H1 (cell line): Measurements from ENCODE around the gene CTSS. TPM values are rescaled to one million over a fixed set of nuclear protein-coding genes. Genes with fewer than 3 reads are reported as not detected.

ENCODE experiments used
- CTCF ChIA-PET: fragments of 300-600 bp; sonication (Branson Sonifier 250); formaldehyde crosslinking; loops from one replicate; lab custom pipeline; 2021; ENCODE audit not compliant: partially characterized antibody; lab: Charles Lee
- POLR2A ChIA-PET: fragments of 300-600 bp; sonication (Branson Sonifier 250); formaldehyde crosslinking; loops from one replicate; lab custom pipeline; 2021; ENCODE audit warnings: inconsistent platforms; ENCODE audit not compliant: partially characterized antibody; lab: Charles Lee
- DNase-seq, 2 experiments: peaks; one replicate each; pipeline versions ENCODE4 v3.0.0 to v3.0.0-alpha.2; 2010 to 2022; ENCODE audit warnings: low spot score in 2 of 2, low read depth in 1 of 2, mixed read lengths in 1 of 2
- FAIRE-seq: peaks from 2 replicates; lab custom pipeline; 2011; peaks lifted over from hg19 to GRCh38; lab: Jason Lieb, UNC
- H2AFZ ChIP-seq: 2 replicates; pipeline ENCODE4 v1.8.1; 2012; ENCODE audit warnings: low read length, inconsistent platforms
- H2AK5ac ChIP-seq: 2 replicates; pipeline ENCODE4 v1.6.1; 2013; ENCODE audit warnings: low read depth, low read length
- H2BK120ac ChIP-seq: replicated peaks from 2 replicates; pipeline ENCODE3; 2013; ENCODE audit warnings: low read depth, low read length, inconsistent platforms
- H2BK12ac ChIP-seq: 2 replicates; pipeline ENCODE4 v1.6.1; 2013; ENCODE audit warnings: low read depth, low read length
- H2BK15ac ChIP-seq: 2 replicates; pipeline ENCODE4 v1.6.1; 2013; ENCODE audit warnings: low read length
- H2BK20ac ChIP-seq: 2 replicates; pipeline ENCODE4 v1.6.1; 2013; ENCODE audit warnings: low read length
- H2BK5ac ChIP-seq: 2 replicates; pipeline ENCODE4 v1.6.1; 2013; ENCODE audit warnings: low read depth, low read length
- H3K14ac ChIP-seq: 2 replicates; pipeline ENCODE4 v1.6.1; 2013; ENCODE audit warnings: inconsistent platforms; ENCODE audit not compliant: insufficient read length
- H3K18ac ChIP-seq: 2 replicates; pipeline ENCODE4 v1.6.1; 2013; ENCODE audit warnings: low read length; ENCODE audit errors: extremely low read depth
- H3K23ac ChIP-seq: 2 replicates; pipeline ENCODE4 v1.6.1; 2013; ENCODE audit warnings: inconsistent platforms; ENCODE audit not compliant: insufficient read length
- H3K23me2 ChIP-seq: 2 replicates; pipeline ENCODE4 v1.6.1; 2013; ENCODE audit warnings: low read depth, low read length
- H3K27ac ChIP-seq: 2 replicates; pipeline ENCODE4 v1.6.1; 2011; ENCODE audit warnings: low read depth, low read length, inconsistent platforms
- H3K27me3 ChIP-seq, 4 experiments: replicated peaks in 1 of 4; 1 replicate in 1 of 4; 2 replicates in 3 of 4; pipeline versions ENCODE4 v1.6.1 to v1.8.1; 2011 to 2013; ENCODE audit warnings: low read length in 3 of 4, mild to moderate bottlenecking in 3 of 4, inconsistent platforms in 2 of 4, mixed read lengths in 2 of 4, moderate library complexity in 1 of 4; ENCODE audit not compliant: control insufficient read depth in 3 of 4, insufficient read depth in 3 of 4; ENCODE audit errors: extremely low read depth in 1 of 4
- H3K36me3 ChIP-seq, 4 experiments: 2 replicates each; pipeline versions ENCODE4 v1.6.1 to v1.8.1; 2011 to 2013; ENCODE audit warnings: mild to moderate bottlenecking in 4 of 4, low read length in 3 of 4, moderate library complexity in 2 of 4, control low read depth in 1 of 4, inconsistent platforms in 1 of 4; ENCODE audit not compliant: insufficient read depth in 4 of 4, control insufficient read depth in 2 of 4
- H3K4ac ChIP-seq: replicated peaks from 2 replicates; pipeline ENCODE3; 2013; ENCODE audit warnings: low read length, low read depth, mixed read lengths, inconsistent platforms; ENCODE audit not compliant: insufficient read length
- H3K4me1 ChIP-seq, 4 experiments: replicated peaks in 1 of 4; 1 replicate in 1 of 4; 2 replicates in 3 of 4; pipeline versions ENCODE4 v1.6.1 to v1.8.1; 2011 to 2013; ENCODE audit warnings: low read length in 3 of 4, inconsistent platforms in 2 of 4, mixed read lengths in 1 of 4; ENCODE audit not compliant: insufficient read depth in 4 of 4, control insufficient read depth in 3 of 4
- H3K4me2 ChIP-seq, 2 experiments: 2 replicates each; pipeline versions ENCODE4 v1.6.1 to v1.8.1; 2011 to 2013; ENCODE audit warnings: low read depth in 2 of 2, low read length in 2 of 2, control low read depth in 1 of 2, inconsistent platforms in 1 of 2, mild to moderate bottlenecking in 1 of 2; ENCODE audit not compliant: insufficient read depth in 1 of 2
- H3K4me3 ChIP-seq, 4 experiments: fragments of 200-600, 300-600 bp in 1 of 4; sonication (generic), shearing (Covaris generic), sonication (Bioruptor Twin) in 1 of 4; 2 replicates each; pipeline versions ENCODE4 v1.5.1 to v1.8.1; 2011 to 2016; ENCODE audit warnings: low read length in 4 of 4, low read depth in 3 of 4, control low read depth in 2 of 4, inconsistent platforms in 2 of 4, mild to moderate bottlenecking in 2 of 4, mixed read lengths in 1 of 4, moderate library complexity in 1 of 4; ENCODE audit not compliant: insufficient read depth in 2 of 4; ENCODE audit errors: extremely low read depth in 1 of 4
- H3K56ac ChIP-seq: replicated peaks from 2 replicates; pipeline ENCODE3; 2013; ENCODE audit warnings: low read depth, mild to moderate bottlenecking, mixed read lengths, low read length, inconsistent platforms; ENCODE audit not compliant: insufficient read length
- H3K79me1 ChIP-seq: 2 replicates; pipeline ENCODE4 v1.6.1; 2013; ENCODE audit warnings: low read depth, low read length, control low read depth
- H3K79me2 ChIP-seq, 2 experiments: 2 replicates each; pipeline versions ENCODE4 v1.6.1 to v1.8.1; 2012 to 2013; ENCODE audit warnings: low read length in 2 of 2, mild to moderate bottlenecking in 2 of 2, inconsistent platforms in 1 of 2; ENCODE audit not compliant: insufficient read depth in 2 of 2, control insufficient read depth in 1 of 2
- H3K9ac ChIP-seq, 4 experiments: replicated peaks in 1 of 4; 1 replicate in 1 of 4; 2 replicates in 3 of 4; pipeline versions ENCODE4 v1.6.1 to v1.8.1; 2011 to 2013; ENCODE audit warnings: low read depth in 3 of 4, low read length in 3 of 4, control low read depth in 2 of 4, mild to moderate bottlenecking in 2 of 4, moderate library complexity in 2 of 4, inconsistent platforms in 1 of 4; ENCODE audit errors: extremely low read depth in 1 of 4
- H3K9me3 ChIP-seq, 2 experiments: 2 replicates each; pipeline versions ENCODE4 v1.6.1 to v1.8.1; 2012 to 2013; ENCODE audit warnings: mild to moderate bottlenecking in 2 of 2, moderate library complexity in 2 of 2, control low read depth in 1 of 2, inconsistent platforms in 1 of 2, low read depth in 1 of 2, low read length in 1 of 2, mixed read lengths in 1 of 2; ENCODE audit not compliant: insufficient read depth in 2 of 2
- H4K20me1 ChIP-seq, 2 experiments: replicated peaks in 1 of 2; 2 replicates each; pipeline versions ENCODE3 to v1.8.1; 2011 to 2013; ENCODE audit warnings: inconsistent platforms in 2 of 2, low read length in 2 of 2, mild to moderate bottlenecking in 1 of 2; ENCODE audit not compliant: insufficient read depth in 2 of 2, control insufficient read depth in 1 of 2
- H4K5ac ChIP-seq: 2 replicates; pipeline ENCODE4 v1.6.1; 2013; ENCODE audit warnings: low read length, low read depth, mixed read lengths, inconsistent platforms; ENCODE audit not compliant: insufficient read length
- H4K8ac ChIP-seq: 2 replicates; pipeline ENCODE4 v1.8.0; 2013; ENCODE audit warnings: mild to moderate bottlenecking, moderate library complexity, low read length, inconsistent platforms; ENCODE audit not compliant: insufficient read depth; ENCODE audit errors: extremely low read depth
- H4K91ac ChIP-seq: replicated peaks from 2 replicates; pipeline ENCODE3; 2013; ENCODE audit warnings: low read length, mixed read lengths, inconsistent platforms; ENCODE audit not compliant: insufficient read length
- CBX5 ChIP-seq: fragments of 300-800, 300-1000 bp; sonication (generic); IDR thresholded peaks from 2 replicates; pipeline ENCODE4 v1.7.1; 2016; ENCODE audit warnings: antibody characterized with exemption, low read length, low read depth
- CBX8 ChIP-seq: fragments of 300-800, 300-1000 bp; sonication (generic); IDR thresholded peaks from 2 replicates; pipeline ENCODE4 v1.7.1; 2016; ENCODE audit warnings: low read depth, low read length, borderline replicate concordance
- CHD1 ChIP-seq: IDR thresholded peaks from 2 replicates; pipeline ENCODE4 v1.6.1; 2012; ENCODE audit warnings: low read depth, low read length, improper control_type of control experiment
- HDAC2 ChIP-seq, 2 experiments: fragments of 300-600 bp in 1 of 2; sonication (generic) in 1 of 2; IDR thresholded peaks; 2 replicates each; pipeline ENCODE4 v1.6.1; 2011 to 2012; ENCODE audit warnings: low read depth in 2 of 2, low read length in 2 of 2, mild to moderate bottlenecking in 2 of 2, moderate library complexity in 2 of 2, borderline replicate concordance in 1 of 2, inconsistent platforms in 1 of 2
- JUND ChIP-seq: IDR thresholded peaks from 2 replicates; pipeline ENCODE4 v1.6.1; 2011; ENCODE audit warnings: mild to moderate bottlenecking, improper control_type of control experiment, low read length
- NANOG ChIP-seq: IDR thresholded peaks from 2 replicates; pipeline ENCODE4 v1.6.1; 2011; ENCODE audit warnings: low read length, low read depth, mild to moderate bottlenecking, inconsistent platforms; ENCODE audit not compliant: insufficient read depth, poor library complexity, severe bottlenecking
- POU5F1 ChIP-seq: IDR thresholded peaks from 2 replicates; pipeline ENCODE4 v1.6.1; 2011; ENCODE audit warnings: low read depth, mild to moderate bottlenecking, low read length, moderate library complexity
- RAD21 ChIP-seq, 2 experiments: IDR thresholded peaks in 1 of 2; conservative IDR thresholded peaks in 1 of 2; 2 replicates each; pipeline ENCODE4 v1.6.1; 2011; ENCODE audit warnings: low read depth in 2 of 2, low read length in 2 of 2, improper control_type of control experiment in 1 of 2, inconsistent platforms in 1 of 2, mild to moderate bottlenecking in 1 of 2, moderate library complexity in 1 of 2
- RFX5 ChIP-seq: IDR thresholded peaks from 2 replicates; pipeline ENCODE4 v1.6.1; 2011; ENCODE audit warnings: low read depth, low read length, improper control_type of control experiment, borderline replicate concordance
- RXRA ChIP-seq: IDR thresholded peaks from 2 replicates; pipeline ENCODE4 v1.6.1; 2011; ENCODE audit warnings: low read depth, mild to moderate bottlenecking, low read length, moderate library complexity; ENCODE audit not compliant: insufficient read depth
- SP4 ChIP-seq: IDR thresholded peaks from 2 replicates; pipeline ENCODE4 v1.6.1; 2012; ENCODE audit warnings: low read length, inconsistent platforms
- SRF ChIP-seq: IDR thresholded peaks from 2 replicates; pipeline ENCODE4 v1.6.1; 2011; ENCODE audit warnings: mild to moderate bottlenecking, low read depth, low read length, moderate library complexity
- WGBS, 2 experiments: shearing (Covaris generic) in 1 of 2; methylation state at CpG; one replicate each; pipeline versions ENCODE4 v1.1.6 to v1.1.7; 2013 to 2015; ENCODE audit warnings: low lambda C conversion rate in 2 of 2, mixed read lengths in 2 of 2, inconsistent platforms in 1 of 2, low coverage in 1 of 2, missing lambda C conversion rate in 1 of 2; ENCODE audit not compliant: insufficient replicate concordance in 2 of 2, insufficient coverage in 1 of 2, insufficient read length in 1 of 2; ENCODE audit errors: extremely low coverage in 1 of 2, missing lambda C conversion rate in 1 of 2; 5-methylcytosine and 5-hydroxymethylcytosine counted together
- polyA plus RNA-seq, 7 experiments: library from polyadenylated mRNA; depleted of rRNA in 3 of 7; stranded (reverse) in 5 of 7; unstranded in 2 of 7; fragments of >200 nt in 5 of 7; fragments of 200-250 nt in 2 of 7; gene quantifications; 1 replicate in 5 of 7; 2 replicates in 1 of 7; 4 replicates in 1 of 7; pipeline versions ENCODE4 v1.2.1 to v1.2.3, GENCODE V29; 2011 to 2013; ENCODE audit warnings: missing spikeins in 2 of 7, mixed read lengths in 2 of 7
- total RNA-seq: library from RNA; stranded (reverse); fragmentation: NEBNext Ultra II Directional; extraction: Animal tissue kit (Norgen Biotek cat#: 25700); gene quantifications from 2 replicates; pipeline ENCODE4 v1.2.1, GENCODE V29; 2021
- TF ChIP-seq, protein P1 (sequence below): IDR thresholded peaks from 2 replicates; pipeline ENCODE4 v1.6.1; 2011; ENCODE audit warnings: low read depth, mild to moderate bottlenecking, low read length; ENCODE audit not compliant: insufficient read depth

Gene CTSS
- total and polyA plus RNA-seq, 2 of the 8 experiments (the other 6 are each of a cell fraction or from before 2014, with no cell fraction given): not detected

DNA sequence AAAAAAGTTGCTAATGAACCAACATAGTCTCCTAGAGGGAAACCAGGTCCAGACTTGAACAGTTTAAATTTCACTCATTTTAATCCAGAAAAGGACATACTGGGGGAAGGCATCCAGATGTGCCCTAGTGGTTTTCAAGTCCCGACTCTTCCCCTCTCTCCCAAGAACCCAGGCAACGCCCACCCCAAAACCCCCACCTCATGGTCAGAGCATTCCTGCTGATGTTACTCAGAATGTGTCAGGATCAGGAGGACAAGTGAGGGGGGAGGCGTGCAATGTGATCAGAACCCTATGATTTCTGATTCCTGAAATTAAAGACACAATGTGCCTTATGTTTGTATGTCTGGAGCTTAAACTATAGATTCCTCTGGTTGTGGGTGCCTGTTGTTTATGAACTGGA is 44.1 kb upstream of the CTSS start:
- Histone ChIP-seq H4K91ac (no peak overlapping the region), H3K4me1 (peaks cover 0 to 12% (median 6%) of the 10 kb centered on the region in 4 experiments; a peak in 4 of 7 replicates), H3K27ac (no peak overlapping the region), H3K18ac (no peak overlapping the region), H2BK15ac (no peak overlapping the region), H3K36me3 (peaks cover 9 to 27% (median 12%) of the 10 kb centered on the region in 4 experiments), H3K79me2 (no peaks in the 10 kb centered on the region), H2BK5ac (no peak overlapping the region), H4K20me1 (no peaks in the 10 kb centered on the region), H2BK120ac (no peak overlapping the region), H3K9me3 (no peaks in the 10 kb centered on the region), H3K14ac (no peak overlapping the region), H4K8ac (no peak overlapping the region), H2BK12ac (no peak overlapping the region), H3K79me1 (no peaks in the 10 kb centered on the region), H3K4me2 (no peak overlapping the region), H3K9ac (no peak overlapping the region), H3K23ac (no peak overlapping the region), H4K5ac (no peak overlapping the region), H2BK20ac (no peak overlapping the region), H3K4me3 (no peak overlapping the region), H3K27me3 (no peaks in the 10 kb centered on the region; a peak in 1 of 7 replicates), H3K23me2 (peaks cover 2% of the 10 kb centered on the region; the same call in 1 of the 2 replicates), H3K56ac (no peak overlapping the region), H2AK5ac (no peak overlapping the region), H3K4ac (no peak overlapping the region), H2AFZ (no peak overlapping the region)
- POLR2A ChIA-PET: interaction anchor here (2.6 kb wide), 1 partner anchor 11 kb away, joined by 8 read pairs; no protein-coding TSS in a partner anchor
- WGBS, 2 experiments: 80% methylated on average over 3 of the region's 3 CpGs; no CpG with 5 or more reads in 1 of the 2 experiments
- no peak for DNase-seq
- CTCF ChIA-PET: interaction anchor here (1.5 to 3.0 kb wide), 2 partner anchors 33 to 113 kb away, joined by 4 to 9 read pairs; no protein-coding TSS in a partner anchor
- no peak for FAIRE-seq
- TF ChIP-seq CBX5 (no peak), SP4 (no peak), POU5F1 (no peak), RFX5 (no peak), RAD21 (IDR thresholded peaks at IDR 0.05 in 1 of 2, conservative IDR thresholded peaks at IDR 0.05 in 1 of 2; ENCODE audit: low read depth in 2 of 2, low read length in 2 of 2) (no peak), CHD1 (no peak), JUND (no peak), HDAC2 (IDR thresholded peaks at IDR 0.05; ENCODE audit: borderline replicate concordance in 1 of 2, low read depth in 2 of 2, low read length in 2 of 2) (no peak), NANOG (no peak), CBX8 (no peak), SRF (no peak), RXRA (no peak)
- TF ChIP-seq, protein P1, sequence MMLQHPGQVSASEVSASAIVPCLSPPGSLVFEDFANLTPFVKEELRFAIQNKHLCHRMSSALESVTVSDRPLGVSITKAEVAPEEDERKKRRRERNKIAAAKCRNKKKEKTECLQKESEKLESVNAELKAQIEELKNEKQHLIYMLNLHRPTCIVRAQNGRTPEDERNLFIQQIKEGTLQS: no peak
